Measurements from ENCODE around the gene KRTAP10-11.
"Not testable (repeated sequence)": the region's sequence is repeated elsewhere in the genome, so short reads cannot be mapped to it uniquely, and the experiment has no call there.

The KRTAP10-11 gene

GRCh38 chr21:44667612-44668011 is 21.4 kb downstream of the KRTAP10-11 start:
- DNase-seq: no peak

GRCh38 chr21:44670642-44671432 is 24.6 kb downstream of the KRTAP10-11 start:
- DNase-seq: no peak

- DNase-seq: no peak
Observed at GRCh38 chr21:44671911-44672310, 25.7 kb downstream of the KRTAP10-11 start.

- no peak for DNase-seq
Observed at GRCh38 chr21:44677881-44678280, 31.7 kb downstream of the KRTAP10-11 start.

DNA sequence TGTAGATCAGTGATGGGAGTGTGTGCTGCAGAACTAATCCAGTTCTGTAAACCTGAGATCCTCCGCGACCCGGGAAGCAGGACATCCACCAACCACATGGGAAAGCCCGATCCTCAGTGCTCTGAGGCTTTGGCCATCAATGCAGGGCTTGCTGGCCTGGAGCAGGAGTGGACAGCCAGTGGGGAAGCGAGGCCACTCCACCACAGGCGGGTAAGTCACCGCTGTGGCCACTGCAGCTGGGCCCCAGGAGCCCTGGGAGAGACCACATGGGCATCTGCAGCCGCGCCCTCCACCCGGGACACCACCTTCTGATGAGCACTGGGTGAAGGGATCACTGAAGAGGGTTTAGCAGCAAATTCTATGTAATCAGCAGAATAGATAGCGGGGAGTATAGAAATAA is 34.9 kb downstream of the KRTAP10-11 start:
- DNase-seq: no peak

DNA sequence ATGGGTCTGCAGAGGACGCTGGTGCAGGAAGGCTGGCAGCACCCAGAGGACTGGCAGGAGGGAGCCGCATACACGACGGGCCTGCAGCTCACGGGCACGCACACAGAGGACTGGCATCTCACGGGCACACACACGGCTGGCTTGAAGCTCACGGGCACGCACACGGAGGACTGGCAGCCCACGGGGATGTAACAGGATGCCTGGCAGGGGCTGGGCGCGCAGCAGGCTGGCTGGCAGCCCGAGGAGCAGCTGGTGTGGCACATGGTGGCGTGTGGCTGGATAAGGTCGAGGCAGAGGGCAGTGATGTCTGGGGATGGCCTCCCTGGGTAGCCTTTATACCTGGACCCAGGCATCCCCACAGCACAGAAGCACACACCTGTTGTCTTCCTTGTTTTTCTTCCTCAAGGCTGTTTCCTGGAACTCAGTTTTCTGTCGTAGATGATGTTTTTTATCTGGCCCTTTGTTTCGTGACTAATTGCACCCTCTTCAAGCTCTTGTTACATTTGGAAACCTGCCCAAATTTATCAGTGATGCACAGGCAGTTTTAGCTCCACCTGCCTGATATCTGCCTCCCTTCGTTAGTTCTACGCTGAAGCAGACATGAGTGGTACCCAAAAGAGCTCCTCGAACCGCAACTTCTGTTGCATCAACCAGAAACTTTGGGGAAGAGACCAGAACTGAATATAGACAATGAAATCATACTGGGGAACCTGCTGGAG is 35.8 kb downstream of the KRTAP10-11 start, which contains the start of gene KRTAP12-1:
Gene KRTAP12-1 (minus strand): TSS at position 303 of the 719 bp plus-strand sequence. CDS start 40 bp downstream, at position 263.
- no peak for DNase-seq

DNA sequence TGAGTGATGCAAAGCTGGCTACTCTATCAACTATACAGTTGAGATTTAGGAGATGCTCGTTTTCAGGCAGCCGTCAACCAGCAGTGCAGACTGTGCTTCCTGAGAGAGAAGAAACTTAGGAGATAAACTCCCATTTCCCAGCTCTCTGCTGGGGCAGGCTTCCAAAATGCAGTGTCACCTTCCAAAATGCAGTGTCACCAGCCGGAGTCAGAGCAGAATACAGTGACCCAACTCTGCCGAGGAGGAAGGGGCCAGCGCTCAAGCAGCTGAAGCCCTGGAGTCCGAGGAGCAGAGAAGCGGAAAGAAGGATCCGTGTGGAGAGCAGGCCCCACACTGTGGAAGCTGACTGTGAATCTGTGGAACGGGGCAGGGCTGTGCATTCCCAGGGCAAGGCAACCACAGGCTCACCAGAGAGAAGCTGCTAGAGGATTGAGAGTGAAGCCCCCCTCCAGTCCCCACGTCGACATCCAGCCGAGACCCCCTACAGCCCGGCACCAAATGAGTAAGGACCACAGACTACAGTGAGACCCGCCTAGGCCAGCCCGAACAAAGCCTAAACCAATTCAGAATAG is 36.5 kb downstream of the KRTAP10-11 start:
- DNase-seq: no peak

DNA sequence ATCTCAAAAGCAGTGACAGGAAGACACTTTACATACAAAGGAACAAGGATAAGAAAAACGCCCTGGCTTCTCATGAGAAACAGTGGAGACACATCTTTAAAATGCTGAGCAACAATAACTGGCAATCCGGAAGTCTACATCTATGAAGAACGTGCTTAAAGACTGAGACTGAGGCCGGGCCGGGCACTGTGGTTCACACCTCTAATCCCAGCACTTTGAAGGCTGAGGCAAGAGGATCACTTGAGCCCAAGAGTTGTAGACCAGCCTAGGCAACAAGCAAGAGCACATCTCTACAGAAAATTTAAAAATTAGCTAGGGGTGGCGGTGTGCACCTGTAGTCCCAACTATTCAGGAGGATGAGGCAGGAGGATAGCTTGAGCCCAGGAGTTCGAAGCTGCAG is 37.9 kb downstream of the KRTAP10-11 start:
- no peak for DNase-seq

- DNase-seq: no peak
Observed at GRCh38 chr21:44684483-44684882, 38.3 kb downstream of the KRTAP10-11 start.

DNA sequence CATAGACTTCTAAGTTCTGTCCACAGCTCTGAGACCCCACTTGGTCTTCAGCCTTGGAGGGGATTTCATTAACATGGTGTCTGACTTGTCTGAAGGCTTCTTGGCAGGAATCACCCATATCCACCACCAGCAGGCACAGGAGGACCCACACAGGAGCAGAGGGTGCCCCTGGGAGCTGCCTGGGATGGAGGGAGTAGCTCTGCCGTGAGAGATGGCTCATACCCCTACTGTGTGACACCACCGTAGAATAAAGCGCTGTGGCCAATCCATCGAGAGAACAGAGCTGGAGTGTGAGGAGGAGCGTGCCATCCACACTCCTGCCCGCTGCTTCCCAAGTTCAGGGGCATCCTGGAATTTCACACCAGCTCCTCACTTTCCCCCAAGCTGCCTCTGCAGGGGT is 38.8 kb downstream of the KRTAP10-11 start:
- DNase-seq: not testable (repeated sequence)

DNA sequence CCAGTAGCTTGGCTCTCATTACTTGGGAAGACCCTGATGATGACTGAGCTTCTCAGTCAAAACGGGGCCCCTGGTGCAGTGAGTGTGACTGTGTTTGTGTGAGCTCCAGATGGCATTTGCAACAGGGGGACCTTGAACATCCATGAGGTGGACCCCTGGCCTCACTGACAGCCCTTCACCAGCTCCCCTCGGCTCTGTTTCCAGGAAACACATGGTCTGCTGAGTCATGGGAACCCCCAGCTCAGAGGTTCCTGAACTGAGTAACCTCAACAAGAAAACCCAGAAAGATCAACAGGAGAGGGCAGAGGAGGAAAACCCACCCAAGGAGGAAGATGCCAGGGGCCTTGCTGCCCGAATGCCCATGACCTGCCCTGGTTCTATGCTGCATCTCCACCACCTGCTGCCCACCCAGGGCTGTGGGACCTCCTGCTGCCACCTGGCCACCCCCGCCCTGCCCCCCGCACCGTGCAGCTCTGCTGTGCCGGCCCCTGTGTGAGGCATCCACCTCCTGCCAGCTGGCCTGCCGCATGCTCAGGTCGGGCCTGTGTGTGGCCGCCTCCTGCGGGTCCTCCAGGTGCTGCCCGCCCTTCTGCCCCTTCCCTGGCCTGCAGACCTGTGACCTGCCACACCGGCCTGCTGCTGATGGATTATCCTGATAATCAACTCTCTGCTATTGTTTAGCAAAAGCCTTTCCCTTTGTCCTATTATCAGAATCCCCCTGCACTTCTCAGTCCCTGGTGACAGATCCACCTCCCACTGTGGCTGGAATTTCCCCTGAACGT is 40.0 kb downstream of the KRTAP10-11 start:
- DNase-seq: no peak

DNA sequence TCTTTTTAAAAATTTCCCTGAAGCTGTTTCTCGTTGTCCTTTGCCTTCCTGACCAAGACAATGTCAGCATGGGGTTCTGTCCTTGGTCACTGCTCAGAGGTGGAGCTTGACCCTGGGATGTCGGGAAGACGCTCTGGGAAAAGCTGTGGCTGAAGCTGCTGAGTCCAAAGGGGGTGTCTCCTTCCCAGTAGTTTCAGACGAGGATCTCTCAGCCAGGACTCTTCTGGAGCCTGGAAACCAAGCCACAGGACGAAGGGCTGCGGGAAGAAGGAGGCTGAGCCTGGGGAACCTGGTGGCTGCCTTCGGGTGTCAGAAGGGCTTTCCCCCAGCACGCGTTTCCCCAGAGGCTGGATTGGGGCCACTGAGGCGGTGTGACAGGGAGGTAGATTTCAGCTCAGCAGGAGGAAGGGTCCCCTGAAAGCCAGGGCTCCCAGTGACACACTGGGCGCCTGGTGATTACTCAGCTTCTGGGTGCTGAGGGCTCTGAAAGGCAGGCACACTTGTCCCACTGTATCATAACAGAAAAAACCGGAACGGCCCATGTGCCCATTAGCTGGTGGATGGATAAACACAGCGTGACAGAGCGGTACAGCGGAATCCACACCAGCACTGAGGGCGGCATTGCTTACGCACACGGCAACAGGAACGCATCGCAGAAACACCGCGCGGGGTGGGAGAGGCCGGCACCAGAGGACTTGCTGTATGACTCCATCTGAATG is 40.8 kb downstream of the KRTAP10-11 start:
- no peak for DNase-seq

DNA sequence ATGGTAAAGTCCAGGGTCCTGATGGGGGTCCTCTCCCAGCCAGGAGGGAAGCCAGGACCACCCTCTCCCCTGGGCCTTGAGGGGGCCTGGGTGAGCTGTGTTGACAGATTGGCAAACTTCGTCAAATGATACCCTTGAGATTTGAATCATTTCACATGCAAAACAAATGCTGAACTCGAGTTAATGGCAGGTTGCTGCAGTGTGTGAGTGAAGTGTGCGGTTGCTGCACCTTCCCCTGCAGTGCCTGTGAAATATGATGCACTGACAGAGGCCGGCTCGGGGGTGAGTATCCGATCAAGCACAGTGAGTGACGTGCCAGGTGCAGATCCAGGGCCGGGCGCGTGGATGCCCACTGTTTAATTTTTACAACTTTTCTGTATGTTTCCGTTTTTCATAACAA is 41.5 kb downstream of the KRTAP10-11 start:
- no peak for DNase-seq

DNA sequence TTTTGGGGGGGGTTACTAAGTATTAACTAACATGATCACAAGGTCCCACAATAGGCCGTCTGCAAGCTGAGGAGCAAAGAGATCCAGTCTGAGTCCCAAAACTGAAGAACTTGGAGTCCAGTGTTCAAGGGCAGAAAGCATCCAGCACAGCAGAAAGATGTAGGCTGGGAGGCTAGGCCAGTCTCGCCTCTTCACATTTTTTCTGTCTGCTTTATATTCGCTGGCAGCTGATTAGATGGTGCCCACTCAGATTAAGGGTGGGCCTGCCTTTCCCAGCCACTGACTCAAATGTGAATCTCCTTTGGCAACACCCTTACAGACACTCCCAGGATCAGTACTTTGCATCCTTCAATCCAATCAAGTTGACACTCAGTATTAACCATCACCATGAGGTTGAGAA is 43.5 kb downstream of the KRTAP10-11 start:
- DNase-seq: not testable (repeated sequence)

GRCh38 chr21:44691686-44692085 is 45.5 kb downstream of the KRTAP10-11 start:
- DNase-seq: no peak

GRCh38 chr21:44692798-44693512 is 46.7 kb downstream of the KRTAP10-11 start:
- DNase-seq: no peak

- no peak for DNase-seq
Observed at GRCh38 chr21:44694776-44695175, 48.6 kb downstream of the KRTAP10-11 start.

DNA sequence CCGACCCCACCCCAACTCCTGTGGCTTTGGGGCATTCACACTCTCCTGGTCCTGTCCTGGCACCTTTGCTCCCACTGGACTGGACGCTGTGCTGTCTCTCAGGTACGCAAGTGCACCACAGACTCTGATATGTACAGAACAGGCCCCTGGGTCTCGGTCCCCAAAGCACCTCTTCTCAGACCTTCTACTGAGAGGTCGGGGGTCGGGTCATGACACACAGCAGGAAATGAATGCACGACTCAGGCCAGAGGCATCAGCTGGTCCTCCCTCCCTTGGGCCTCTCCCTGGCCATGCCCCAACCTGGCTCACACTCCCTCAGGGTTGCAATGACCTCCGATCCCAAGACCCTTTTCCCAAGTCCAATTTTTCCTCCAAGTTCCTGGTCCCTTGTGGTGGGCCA is 49.0 kb downstream of the KRTAP10-11 start:
- DNase-seq: no peak

DNA sequence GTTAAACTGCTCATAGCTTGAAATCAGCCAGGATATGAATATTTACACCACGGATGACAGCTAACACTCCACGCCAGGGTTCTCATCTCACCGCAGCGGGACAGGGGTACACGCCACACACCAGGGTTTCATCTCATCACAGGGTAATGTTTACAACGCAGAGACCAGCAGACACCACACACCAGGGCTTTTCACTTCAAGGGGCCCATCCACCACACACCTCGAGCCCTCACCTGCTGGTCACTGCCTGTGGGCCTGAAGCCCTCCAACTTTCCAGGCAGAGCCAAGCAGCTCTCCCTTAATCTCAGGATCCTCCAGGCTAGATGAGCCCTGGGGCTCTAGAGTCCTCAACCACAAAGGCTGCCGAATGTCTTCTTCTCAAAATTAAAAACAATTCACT is 49.4 kb downstream of the KRTAP10-11 start:
- no peak for DNase-seq

GRCh38 chr21:44696572-44696971 is 50.4 kb downstream of the KRTAP10-11 start:
- DNase-seq: no peak

Data from fibroblast of skin of abdomen (primary cell).